ENCODE measurements around the gene HMGCL.

The HMGCL gene

DNA sequence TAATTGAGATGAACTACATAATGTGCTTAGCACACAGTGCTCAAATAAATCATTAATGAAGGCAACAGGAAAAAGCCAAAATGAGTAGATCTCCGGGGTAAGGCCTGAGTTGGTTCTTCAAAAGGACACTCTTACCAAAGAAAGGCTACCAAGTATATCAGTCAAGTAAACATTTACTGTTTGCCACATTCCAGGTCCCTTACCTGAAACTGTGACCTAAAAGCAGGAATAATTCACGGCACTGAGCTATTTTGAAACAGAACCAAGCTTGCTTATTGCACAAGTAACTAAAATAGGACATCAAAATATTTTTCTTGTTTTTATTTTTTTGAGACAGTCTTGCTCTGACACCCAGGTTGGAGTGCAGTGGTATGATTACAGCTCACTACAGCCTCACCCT lies 49.0 kb downstream of the HMGCL start:
- Mint-ChIP-seq H3K4me3 (peak overlapping the region; percentile 94), H3K9me3 (no peaks in the 10 kb centered on the region), H3K27ac (no peak overlapping the region)

DNA sequence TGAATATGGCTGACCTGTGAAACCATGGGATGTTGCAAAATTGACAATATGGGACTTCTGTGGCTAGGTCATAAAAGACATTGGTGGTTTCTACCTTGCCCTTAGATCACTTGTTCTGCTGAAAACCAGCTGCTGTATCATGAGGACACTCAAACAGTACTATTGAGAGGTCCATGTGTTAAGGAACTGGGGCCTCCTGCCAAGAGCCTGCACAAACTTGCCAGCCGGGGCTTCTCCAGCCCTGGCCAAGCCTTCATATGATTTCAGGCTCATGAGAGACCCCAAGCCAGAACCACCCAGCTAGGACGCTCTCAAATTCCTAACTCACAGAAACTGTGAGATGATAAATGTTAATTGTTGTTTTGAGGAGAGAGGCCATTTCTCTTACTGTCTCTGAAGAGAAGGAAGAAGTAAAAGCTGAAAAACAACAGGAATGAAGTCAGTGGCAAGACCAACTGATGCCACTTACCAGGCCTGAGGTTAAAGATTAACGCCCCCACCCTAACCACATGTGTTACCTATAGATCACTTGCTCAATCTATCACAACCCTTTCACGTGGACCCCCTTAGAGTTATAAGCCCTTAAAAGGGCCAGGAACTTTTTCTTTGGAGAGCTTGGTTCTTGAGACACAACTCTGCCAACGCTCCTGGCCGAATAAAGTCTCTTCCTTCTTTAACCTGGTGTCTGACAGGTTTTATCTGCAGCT lies 50.9 kb downstream of the HMGCL start:
- Mint-ChIP-seq H3K36me3 (ENCODE audit: low read depth) (peaks cover 2% of the 10 kb centered on the region), H3K4me1 (peaks cover 23% of the 10 kb centered on the region), H3K27ac (peak overlapping the region; percentile 20), H3K9me3 (no peaks in the 10 kb centered on the region), H3K4me3 (no peak overlapping the region), H3K27me3 (ENCODE audit: low read depth, poor library complexity) (no peaks in the 10 kb centered on the region)
- no peak for DNase-seq
- TF ChIP-seq, protein P1, sequence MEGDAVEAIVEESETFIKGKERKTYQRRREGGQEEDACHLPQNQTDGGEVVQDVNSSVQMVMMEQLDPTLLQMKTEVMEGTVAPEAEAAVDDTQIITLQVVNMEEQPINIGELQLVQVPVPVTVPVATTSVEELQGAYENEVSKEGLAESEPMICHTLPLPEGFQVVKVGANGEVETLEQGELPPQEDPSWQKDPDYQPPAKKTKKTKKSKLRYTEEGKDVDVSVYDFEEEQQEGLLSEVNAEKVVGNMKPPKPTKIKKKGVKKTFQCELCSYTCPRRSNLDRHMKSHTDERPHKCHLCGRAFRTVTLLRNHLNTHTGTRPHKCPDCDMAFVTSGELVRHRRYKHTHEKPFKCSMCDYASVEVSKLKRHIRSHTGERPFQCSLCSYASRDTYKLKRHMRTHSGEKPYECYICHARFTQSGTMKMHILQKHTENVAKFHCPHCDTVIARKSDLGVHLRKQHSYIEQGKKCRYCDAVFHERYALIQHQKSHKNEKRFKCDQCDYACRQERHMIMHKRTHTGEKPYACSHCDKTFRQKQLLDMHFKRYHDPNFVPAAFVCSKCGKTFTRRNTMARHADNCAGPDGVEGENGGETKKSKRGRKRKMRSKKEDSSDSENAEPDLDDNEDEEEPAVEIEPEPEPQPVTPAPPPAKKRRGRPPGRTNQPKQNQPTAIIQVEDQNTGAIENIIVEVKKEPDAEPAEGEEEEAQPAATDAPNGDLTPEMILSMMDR (IDR thresholded peaks at IDR 0.05), result no peak

More for the DNA sequence above, 49.0 kb downstream of the HMGCL start:
- Mint-ChIP-seq H3K4me1 (peaks cover 34% of the 10 kb centered on the region), H3K27me3 (ENCODE audit: low read depth, poor library complexity) (no peaks in the 10 kb centered on the region), H3K36me3 (ENCODE audit: low read depth) (peaks cover 13% of the 10 kb centered on the region)
- DNase-seq, result no peak
- TF ChIP-seq, protein P1 (IDR thresholded peaks at IDR 0.05), result no peak

DNA sequence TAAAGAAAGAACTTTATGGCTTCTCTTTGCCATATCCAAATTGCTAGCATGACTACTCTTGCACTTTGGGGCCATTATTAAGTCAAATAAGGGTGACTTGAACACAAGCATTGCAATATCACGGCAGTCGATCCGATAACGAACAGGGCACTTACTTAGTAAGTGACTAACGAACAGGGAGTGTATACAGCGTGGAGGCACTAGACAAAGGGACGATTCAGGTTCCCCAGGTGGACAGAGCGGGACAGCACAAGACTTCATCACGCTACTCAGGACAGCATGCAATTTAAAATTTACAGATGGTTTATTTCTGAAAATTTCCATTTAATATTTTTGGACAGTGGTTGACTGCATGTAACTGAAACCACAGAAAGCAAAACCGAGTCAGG lies 52.4 kb downstream of the HMGCL start:
- TF ChIP-seq, protein P1 (IDR thresholded peaks at IDR 0.05), result no peak
- H3K4me3 Mint-ChIP-seq, result no peak overlapping the region

GRCh38 chr1:23772049-23772853 lies 53.0 kb downstream of the HMGCL start:
- H3K27me3 Mint-ChIP-seq (ENCODE audit: low read depth, poor library complexity), result no peaks in the 10 kb centered on the region
- no peak overlapping the region for H3K27ac Mint-ChIP-seq
- TF ChIP-seq, protein P1 (IDR thresholded peaks at IDR 0.05), result peak; percentile 85
- peak; percentile 92 for DNase-seq
- H3K4me3 Mint-ChIP-seq, result no peak overlapping the region
- H3K9me3 Mint-ChIP-seq, result no peaks in the 10 kb centered on the region
- H3K36me3 Mint-ChIP-seq (ENCODE audit: low read depth), result peaks cover 14% of the 10 kb centered on the region
- peaks cover 11% of the 10 kb centered on the region for H3K4me1 Mint-ChIP-seq

More for the DNA sequence above, 52.4 kb downstream of the HMGCL start:
- Mint-ChIP-seq H3K27me3 (ENCODE audit: low read depth, poor library complexity) (no peaks in the 10 kb centered on the region), H3K36me3 (ENCODE audit: low read depth) (peaks cover 8% of the 10 kb centered on the region), H3K27ac (no peak overlapping the region), H3K4me1 (peaks cover 17% of the 10 kb centered on the region), H3K9me3 (no peaks in the 10 kb centered on the region)
- DNase-seq, result no peak

GRCh38 chr1:23768733-23769132 lies 56.5 kb downstream of the HMGCL start:
- TF ChIP-seq, protein P1 (IDR thresholded peaks at IDR 0.05), result no peak
- Mint-ChIP-seq H3K9me3 (no peaks in the 10 kb centered on the region), H3K4me1 (no peaks in the 10 kb centered on the region), H3K27ac (no peak overlapping the region), H3K27me3 (ENCODE audit: low read depth, poor library complexity) (no peaks in the 10 kb centered on the region), H3K4me3 (no peak overlapping the region), H3K36me3 (ENCODE audit: low read depth) (peaks cover 27% of the 10 kb centered on the region)
- no peak for DNase-seq
